Hematopoietic multipotent progenitor cell treated with erythropoietin and hydrocortisone succinate and interleukin-3 and kit ligand, for 8 days (in vitro differentiated cells): ENCODE data around the gene CT45A1.
"Not testable (repeated sequence)": the region's sequence is repeated elsewhere in the genome, so short reads cannot be mapped to it uniquely, and the experiment has no call there.

ENCODE experiments used
- DNase-seq: peaks from one replicate; pipeline ENCODE4 v3.0.0-alpha.2; 2015

Gene CT45A1, protein sequence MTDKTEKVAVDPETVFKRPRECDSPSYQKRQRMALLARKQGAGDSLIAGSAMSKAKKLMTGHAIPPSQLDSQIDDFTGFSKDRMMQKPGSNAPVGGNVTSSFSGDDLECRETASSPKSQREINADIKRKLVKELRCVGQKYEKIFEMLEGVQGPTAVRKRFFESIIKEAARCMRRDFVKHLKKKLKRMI

DNA sequence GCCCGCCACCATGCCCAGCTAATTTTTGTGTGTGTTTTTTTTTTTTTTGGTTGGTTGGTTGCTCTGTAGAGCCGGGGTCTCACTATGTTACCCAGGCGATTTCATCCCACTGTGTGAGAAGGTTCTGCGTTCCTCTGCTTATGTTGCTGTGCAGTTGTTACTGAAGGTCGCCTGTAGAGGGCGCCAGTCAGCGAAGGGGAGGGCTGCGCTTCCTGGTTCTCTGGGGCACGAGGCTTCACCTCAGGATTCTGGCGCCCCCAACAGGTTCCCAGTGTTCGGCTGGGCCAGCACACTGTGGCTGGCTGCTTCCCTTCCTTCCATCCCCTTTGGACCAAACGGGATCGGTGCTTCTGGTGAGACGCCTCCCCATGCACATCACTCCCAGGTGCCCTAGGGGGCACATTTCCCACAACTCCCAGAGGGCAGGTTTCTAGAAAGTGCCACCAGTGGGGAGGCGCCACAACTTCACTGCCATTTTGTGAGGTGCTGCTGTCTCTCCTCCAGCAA, at the start of gene CT45A1:
TSS of gene CT45A1 (plus strand) at position 457 of the 507 bp plus-strand sequence. CDS start 5,302 bp downstream, outside the sequence.
- peak; percentile 42 for DNase-seq

DNA sequence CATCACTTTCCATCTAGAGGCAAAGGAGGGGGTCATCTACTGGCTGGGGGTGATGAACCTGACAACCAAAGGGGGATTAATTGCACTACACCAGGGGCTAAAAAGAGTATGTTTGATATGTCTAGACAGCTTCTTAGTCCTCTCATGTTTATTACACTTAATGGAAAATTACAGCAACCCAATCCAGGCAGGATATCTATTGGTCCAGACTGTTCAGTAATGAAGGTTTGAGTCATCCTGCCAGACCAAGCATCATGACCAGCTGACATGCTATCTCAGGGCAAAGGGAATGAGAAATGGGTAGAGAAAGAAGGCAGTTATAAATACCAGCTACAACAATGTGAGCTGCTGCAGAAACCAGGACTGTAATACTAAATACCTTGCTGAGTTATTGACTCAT, 40.5 kb upstream of the CT45A1 start:
- DNase-seq, result not testable (repeated sequence)

DNA sequence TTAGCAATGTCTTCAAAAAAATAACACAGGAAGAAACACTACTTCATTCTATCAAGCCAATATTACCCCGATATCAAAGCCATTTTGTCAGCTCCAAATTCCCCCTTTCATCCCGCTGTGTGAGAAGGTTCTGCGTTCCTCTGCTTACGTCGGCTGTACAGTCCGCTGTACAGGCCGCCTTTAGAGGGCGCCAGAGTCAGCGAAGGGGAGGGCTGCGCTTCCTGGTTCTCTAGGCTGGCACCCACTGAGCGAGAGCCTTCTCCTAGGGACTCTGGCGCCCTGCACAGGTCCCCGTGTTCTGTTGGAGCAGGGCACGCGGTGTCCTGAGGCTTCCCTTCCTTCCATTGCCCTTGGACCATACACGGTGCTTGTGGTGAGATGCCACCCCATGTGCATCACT, 25.3 kb upstream of the CT45A1 start:
- peak; percentile 18 for DNase-seq

DNA sequence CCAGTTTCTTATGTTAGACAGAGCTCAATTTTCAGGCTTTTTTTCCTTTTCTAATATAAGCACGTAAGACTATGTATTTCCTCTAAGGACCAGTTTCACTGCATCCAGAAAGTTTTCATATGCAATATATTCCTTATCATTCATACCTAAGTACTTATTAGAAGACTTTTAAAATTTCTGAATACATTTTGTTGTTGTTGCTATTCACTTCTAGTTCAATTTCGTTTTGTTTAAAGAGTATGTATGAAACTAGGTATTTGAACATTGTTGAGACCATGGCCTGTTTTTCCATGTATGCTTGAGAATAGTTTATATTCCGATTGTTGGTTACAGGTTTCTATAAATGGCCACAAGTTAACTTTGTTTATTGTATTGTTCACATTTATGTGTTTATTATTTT, 18.0 kb upstream of the CT45A1 start:
- DNase-seq, result no peak

DNA sequence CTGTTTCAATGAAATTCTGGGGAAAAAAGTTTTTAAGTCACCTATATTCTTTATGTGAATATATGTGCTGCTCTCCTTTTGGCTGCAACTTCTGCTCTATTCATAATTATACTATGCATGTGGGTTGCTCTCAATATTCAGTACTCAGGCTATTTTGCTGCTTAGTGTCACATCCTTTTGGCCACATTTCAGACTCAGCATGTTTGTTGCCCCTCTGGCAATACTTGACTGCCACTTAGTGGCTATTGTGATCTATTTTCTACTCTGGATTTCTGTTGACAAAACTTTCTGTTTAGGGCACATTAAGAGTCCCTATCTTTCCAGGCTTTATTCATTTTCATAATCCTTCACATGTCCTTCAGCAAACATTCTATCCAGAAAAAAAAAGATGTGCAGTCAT, 15.8 kb upstream of the CT45A1 start:
- no peak for DNase-seq

DNA sequence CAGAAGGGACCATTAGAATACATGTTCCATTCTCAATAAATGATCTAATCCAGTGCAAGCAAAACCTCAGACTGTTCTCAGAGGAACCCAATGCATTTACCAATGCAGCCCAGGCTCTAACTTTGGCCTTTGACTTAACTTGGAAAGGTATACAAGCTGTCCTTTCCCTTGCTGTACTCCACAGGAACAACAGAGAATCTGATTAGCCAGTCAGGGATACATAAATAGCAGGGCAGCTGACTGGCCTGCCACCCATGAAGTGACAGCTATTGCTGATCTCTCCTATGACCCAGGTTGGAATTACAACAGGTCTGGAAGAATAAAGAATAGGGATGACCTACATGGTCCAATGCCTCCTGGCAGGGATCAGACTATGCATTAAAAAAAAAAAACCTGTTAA, 14.5 kb upstream of the CT45A1 start:
- DNase-seq, result no peak

DNA sequence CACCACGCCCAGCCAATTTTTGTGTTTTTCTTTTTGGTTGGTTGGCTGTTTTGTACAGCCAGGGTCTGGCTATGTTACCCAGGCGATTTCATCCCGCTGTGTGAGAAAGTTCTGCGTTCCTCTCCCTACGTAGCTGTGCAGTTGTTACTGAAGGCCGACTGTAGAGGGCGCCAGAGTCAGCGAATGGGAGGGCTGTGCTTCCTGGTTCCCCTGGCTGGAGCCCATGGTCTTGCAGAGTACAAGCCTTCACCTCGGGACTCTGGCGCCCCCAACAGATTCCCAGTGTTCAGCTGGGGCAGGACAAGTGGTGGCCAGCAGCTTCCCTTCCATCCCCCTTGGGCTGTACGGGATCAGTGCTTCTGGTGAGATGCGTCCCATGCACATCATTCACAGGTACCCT, 5.6 kb upstream of the CT45A1 start:
- DNase-seq, result peak; percentile 70

DNA sequence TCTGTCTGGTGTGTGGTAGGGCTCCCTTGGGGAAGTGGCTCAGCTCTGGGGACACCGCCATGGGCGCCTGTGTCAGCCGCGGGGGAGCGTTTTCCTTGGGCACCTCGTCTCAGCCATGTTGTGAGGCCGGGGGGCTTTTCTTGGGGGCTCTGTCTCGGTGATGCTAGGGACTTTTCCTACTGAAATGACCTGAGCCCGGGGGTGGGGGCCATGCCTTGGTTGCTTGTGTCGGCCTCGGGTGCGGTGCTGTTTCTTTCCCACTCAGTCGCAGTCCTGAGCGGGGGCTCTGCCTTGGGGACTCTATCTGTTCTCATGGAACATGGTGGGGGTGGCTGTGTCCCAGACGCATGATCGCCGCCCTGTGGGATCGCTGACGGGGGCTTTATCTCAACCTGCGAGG, 356 bp downstream of the CT45A1 start:
- no peak for DNase-seq

DNA sequence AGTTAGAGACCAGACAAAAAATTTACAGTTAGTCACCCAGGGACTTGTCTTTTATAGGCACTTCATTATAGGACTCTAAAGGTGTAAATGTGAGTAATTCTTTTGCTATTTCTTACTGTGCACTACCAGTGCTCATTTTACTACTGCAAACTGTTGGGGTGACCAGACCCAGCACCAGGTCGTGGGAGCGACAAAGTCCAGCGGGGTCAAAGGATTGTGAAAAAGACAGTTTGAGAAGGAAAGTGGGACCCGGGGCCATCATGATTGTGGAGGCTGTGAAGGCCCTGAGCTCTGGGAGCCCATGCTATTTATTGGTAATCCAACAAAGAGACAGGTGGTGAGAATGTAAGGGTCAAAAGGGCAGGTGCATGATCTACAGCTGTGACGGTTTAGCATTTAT, 21.2 kb downstream of the CT45A1 start:
- not testable (repeated sequence) for DNase-seq

DNA sequence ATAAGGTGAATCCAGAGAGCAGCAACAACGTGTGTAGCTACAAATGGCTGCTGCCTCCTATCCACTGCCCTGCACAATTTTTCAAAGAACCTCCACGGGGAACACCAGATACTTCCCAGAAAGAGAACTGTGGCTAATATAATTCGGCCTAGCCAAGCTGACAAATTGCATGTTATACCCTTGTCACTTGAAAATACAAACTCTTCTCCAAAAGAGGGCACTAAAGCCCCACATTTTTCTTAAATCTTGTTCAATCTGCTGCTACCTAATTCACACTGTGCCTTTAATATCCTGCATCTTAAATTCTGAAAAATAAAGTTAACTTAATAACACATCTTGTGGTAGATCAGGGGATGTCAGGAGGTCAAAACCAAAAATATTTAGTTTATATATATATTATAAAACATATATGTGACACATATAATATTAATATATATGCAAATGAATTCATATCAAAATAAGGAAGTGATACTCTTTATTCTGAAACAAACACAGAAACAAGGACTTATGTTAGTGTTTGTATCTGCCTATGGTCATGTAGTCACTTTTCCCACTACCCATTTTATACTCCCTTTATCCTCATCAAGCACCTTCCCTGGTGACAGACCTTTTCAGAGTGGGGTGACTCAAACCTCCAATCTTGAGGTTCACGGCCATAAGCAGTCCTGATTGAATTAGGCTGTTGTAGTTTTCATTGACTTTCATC, 24.1 kb downstream of the CT45A1 start:
- DNase-seq, result peak; percentile 24

DNA sequence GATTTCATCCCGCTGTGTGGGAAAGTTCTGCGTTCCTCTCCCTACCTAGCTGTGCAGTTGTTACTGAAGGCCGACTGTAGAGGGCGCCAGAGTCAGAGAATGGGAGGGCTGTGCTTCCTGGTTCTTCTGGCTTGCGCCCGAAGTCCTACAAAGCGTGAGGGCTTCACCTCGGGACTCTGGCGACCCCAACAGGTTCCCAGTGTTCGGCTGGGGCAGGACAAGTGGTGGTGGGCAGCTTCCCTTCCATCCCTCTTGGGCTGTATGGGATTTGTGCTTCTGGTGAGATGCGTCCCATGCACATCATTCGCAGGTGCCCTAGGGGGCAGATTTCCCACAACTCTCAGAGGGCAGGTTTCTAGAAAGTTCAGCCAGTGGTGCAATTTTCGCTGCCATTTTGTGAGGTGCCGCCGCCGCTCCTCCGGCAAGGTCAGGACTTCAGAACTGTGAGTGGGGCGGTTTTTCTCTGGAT, 27.3 kb downstream of the CT45A1 start:
- peak; percentile 46 for DNase-seq

DNA sequence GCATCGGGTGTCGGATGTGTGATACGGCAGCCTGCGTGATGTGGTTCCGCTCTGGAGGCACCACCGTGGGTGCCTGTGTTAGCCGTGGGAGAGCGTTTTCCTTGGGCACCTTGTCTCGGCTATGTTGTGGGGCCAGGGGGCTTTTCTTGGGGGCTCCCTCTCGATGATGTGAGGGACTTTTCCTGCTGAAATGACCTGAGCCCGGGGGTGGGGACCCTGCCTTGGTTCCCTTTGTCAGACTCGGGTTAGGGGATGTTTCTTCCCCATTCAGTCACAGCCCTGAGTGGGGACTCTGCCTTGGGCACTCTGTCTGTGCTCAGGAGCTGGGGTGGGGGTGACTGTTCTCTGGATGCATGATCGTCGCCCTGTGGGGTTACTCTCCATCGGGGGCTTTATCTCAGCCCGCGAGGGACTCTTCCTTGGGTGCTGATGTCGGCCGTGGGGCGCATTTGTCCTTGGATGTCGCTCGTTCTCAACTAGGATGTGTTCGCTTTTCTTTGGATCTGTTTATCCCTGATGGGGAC, 27.8 kb downstream of the CT45A1 start:
- DNase-seq, result no peak

DNA sequence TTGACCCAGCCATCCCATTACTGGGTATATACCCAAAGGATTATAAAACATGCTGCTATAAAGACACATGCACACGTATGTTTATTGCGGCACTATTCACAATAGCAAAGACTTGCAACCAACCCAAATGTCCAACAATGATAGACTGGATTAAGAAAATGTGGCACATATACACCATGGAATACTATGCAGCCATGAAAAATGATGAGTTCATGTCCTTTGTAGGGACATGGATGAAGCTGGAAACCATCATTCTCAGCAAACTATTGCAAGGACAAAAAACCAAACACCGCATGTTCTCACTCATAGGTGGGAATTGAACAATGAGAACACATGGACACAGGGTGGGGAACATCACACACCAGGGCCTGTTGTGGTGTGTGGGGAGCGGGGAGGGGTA, 31.3 kb downstream of the CT45A1 start:
- DNase-seq, result not testable (repeated sequence)

DNA sequence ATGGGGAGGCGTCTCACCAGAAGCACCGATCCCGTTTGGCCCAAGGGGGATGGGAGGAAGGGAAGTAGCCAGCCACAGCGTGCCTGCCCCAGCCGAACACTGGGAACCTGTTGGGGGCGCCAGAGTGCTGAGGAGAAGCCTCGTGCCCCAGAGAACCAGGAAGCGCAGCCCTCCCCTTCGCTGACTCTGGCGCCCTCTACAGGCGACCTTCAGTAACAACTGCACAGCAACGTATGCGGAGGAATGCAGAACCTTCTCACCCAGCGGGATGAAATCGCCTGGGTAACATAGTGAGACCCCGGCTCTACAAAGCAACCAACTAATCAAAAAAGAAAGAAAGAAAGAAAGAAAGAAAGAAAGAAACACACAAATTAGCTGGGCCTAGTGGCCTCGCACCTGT, 54.7 kb downstream of the CT45A1 start, which contains the start of gene CT45A3:
TSS of gene CT45A3 (minus strand) at position 101 of the 400 bp plus-strand sequence. CDS start 3,747 bp downstream, outside the sequence.
- not testable (repeated sequence) for DNase-seq
